Right ventricle myocardium superior (tissue), 1 donor: ENCODE results near the gene SOCS3. TPM values are rescaled to one million over a fixed set of nuclear protein-coding genes. Genes with fewer than 3 reads are reported as not detected.

Source experiments
- ATAC-seq: fragments of 200-7000 bp; cut with Tn5 transposase; one replicate; pipeline ENCODE4 v1.9.1; 2020; ENCODE audit warnings: mild to moderate bottlenecking; ENCODE audit not compliant: poor library complexity
- DNase-seq: peaks from one replicate; pipeline ENCODE4 v3.0.0-alpha.2; 2020
- intact Hi-C: fragments of 100-400 bp; cut with DNase I; formaldehyde crosslinking; loops from one replicate; pipeline ENCODE4 v1.11.2; 2022
- total RNA-seq: library from RNA; stranded (reverse); fragmentation: NEBNext Ultra II Directional; extraction: Animal tissue kit (Norgen Biotek cat#: 25700); gene quantifications from one replicate; pipeline ENCODE4 v1.2.1, GENCODE V29; 2021
- donor health status: DM: no; HTN: yes; CAD: no; lungs with severe emphysema.

SOCS3 gene
- total RNA-seq, 1 donor from 2014 or later = 10.5 TPM

GRCh38 chr17:78392295-78392694 lies 32.4 kb upstream of the SOCS3 start:
- no peak for ATAC-seq
- intact Hi-C loops = no loop called here
- DNase-seq = no peak

DNA sequence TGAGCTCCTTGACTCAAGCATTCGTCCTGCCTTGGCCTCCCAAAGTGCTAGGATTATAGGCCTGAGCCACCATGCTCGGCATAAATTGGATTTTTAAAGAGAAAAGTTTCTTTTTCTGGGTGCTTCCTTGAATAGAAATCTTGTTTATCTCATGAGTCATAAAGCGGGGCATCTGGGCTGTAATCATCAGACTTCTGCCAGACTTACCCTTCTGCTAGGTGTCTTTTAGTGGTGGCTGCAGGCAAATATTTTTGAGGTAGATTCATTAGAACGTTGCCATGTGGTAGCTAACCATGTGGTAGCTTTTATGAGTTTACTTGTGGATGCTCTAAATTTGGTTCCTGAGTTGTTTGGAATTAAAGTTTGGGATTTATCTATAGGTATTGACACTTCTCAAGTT lies 32.0 kb upstream of the SOCS3 start:
- DNase-seq = no peak
- ATAC-seq = no peak
- intact Hi-C loops = no loop called here

DNA sequence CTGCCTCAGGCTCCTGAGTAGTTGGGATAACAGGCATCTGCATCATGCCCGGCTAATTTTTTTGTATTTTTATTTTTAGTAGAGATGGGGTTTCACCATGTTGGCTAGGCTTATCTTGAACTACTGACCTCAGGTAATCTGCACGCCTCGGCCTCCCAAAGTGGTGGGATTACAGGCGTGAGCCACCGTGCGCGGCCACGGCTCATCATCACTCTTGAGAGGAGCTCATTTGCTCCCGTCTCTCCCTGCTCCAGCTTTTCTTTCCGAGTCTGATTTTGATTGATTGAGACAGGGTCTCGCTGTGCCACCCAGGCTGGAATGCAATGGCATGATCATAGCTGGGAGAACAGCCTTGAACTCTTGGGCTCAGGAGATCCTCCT lies 31.2 kb upstream of the SOCS3 start:
- intact Hi-C loops = no loop called here
- DNase-seq = no peak
- ATAC-seq = no peak

DNA sequence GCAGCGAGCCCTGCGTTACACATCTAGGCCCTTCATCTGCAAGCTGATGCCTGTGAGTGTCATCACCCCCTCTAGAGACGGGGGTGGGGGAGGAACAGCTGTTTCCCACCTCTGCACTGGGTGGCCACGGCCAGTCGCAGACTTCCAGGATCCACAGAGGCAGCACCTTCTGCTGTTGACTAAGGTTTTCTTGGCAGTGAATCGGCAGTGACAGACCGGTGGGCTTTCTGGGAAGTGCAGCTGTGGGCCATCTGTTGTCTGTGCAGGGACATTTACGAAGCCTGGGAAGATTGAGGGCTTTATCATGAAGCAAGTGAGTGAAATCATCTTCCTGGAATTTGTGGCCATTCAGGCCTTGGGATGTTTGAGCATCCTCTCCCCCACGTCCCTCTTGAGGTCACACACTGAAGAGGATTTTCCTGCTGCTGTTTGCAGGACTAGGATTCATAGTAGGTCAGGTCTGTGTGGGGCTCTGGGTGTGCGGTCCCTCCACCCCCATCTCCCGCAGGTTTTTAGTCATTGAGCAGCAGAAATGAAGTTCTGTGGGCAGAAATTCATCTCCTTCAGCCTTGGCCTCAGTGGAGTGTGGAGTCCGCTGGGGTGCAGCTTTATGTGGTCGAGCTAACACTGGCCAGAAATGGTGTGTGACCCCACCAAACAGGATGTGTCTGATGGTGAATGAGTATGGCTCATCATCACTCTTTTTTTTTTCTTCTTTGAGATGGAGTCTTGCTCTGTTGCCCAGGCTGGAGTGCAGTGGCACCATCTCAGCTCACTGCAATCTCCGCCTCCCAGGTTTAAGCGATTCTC lies 30.6 kb upstream of the SOCS3 start:
- DNase-seq = no peak
- intact Hi-C loops = no loop called here
- ATAC-seq = no peak

DNA sequence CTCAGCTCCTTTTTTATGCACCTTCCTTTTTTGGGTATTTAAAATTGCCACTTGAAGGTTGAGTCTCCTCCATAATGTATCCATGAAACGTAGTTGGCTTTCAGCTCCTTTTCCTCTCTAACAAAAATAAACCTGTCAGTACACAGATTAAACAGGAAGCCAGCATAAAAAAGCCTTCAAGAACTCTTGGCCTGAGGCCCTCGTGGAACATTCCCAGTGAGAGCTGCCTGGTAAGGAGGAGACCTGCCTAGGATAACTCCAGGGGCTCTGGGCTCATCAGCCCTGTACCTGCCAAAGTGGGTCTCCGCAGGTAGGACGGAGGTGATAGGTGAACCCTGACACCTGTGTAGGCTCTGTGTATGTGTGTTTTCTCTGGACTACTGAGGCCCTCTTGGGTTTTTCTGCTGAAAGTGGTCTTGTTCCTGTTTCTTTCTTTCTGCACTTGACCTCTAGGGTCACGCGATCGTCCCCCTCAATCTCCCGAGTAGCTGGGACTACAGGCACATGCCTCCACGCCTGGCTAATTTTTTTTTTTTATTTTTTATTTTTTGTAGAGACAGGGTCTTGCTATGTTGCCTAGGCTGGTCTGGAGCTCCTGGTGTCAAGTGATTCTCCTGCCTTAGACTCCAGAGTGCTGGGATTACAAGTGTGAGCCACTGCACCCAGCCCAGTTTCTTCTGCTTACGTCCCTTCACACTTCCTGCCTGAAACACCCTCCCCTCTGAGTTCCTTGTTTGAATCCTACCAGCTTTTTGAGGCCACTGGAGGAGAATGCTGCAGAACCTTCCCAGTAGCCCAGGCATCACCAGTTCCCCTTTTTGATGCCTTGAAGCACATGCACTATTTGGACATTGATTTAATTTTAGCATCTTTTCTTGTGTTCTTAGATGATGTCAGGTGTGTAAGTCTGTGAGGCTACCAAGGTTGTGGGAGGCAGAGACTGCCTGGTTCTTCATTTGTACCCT lies 28.4 kb upstream of the SOCS3 start:
- intact Hi-C loops = no loop called here
- DNase-seq (no peak), ATAC-seq (peak; percentile 54)

- DNase-seq (no peak), ATAC-seq (no peak)
Measured at GRCh38 chr17:78384479-78385175, 24.8 kb upstream of the SOCS3 start.

DNA sequence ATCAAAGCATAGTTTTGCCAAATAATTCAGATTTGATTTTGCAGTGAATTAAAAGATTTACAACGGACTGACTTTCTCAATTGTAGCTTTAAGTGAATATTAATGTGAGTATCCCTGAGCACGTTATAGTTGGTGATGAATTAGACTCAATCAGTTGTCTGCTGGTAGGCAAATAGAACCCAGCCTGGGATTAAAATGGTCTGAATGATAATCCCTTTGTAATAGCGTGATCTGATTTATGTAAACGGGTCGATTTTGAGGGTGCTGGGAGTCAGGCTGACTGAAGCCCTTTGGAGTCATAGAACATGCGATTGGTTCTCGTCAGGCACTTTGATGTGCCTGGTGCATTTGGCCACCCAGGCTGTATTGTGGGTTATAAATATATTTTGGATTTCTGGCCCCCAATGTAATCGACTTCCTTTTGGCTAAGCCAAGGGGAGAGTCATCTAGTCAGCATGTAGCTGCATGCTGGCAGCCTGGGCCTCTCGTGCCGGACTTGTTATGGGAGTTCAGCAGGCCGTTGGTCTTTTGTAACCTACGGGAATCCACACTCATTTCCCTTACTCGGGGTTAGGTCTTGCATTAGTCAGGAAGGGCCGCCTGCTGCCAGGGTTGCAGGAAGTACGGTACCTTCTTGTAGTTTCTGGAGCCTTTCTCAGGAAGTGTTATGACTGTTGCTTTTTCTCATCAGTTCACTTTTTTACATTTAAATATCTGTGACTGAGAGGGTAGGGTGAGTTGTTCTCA lies 24.0 kb upstream of the SOCS3 start:
- peak; percentile 88 for DNase-seq
- peak; percentile 61 for ATAC-seq
- intact Hi-C loops = no loop called here

More at GRCh38 chr17:78384479-78385175, 24.8 kb upstream of the SOCS3 start:
- intact Hi-C loops = no loop called here

DNA sequence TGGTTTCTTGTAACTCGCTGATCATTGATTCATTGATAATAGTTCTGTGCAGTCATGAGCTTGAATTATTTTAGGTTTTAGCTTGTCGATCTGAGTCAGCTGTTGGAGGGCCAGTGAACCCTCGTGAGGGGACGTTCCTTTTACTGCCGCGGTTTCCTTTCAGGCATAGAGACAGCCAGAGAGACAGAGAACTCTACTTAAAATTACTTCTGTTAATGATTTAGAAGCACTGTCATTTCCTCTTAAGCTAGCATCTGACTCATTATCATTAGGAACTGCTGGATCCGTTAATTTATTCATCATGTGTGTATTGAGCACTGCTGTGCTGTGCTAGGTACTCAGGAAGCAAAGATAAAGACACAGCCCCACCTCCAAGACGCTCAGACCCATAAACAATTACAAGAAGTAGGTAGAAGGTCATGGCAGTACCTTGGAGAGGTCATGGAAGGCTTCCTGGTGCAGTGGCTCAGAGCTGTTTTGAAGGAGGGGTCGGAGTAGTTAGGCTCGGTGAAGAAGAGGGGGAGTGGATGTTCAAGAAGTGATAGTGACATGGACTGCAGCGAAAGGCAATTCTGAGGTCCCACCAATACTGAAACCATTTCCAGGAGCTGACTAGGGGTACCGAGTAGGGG lies 21.8 kb upstream of the SOCS3 start:
- ATAC-seq = no peak
- intact Hi-C loops = no loop called here
- DNase-seq = no peak

GRCh38 chr17:78380370-78380769 lies 20.5 kb upstream of the SOCS3 start:
- intact Hi-C loops = no loop called here
- no peak for ATAC-seq

GRCh38 chr17:78379131-78379491 lies 19.2 kb upstream of the SOCS3 start:
- DNase-seq (no peak), ATAC-seq (no peak)
- intact Hi-C loops = no loop called here

More at GRCh38 chr17:78380370-78380769, 20.5 kb upstream of the SOCS3 start:
- DNase-seq = no peak

GRCh38 chr17:78378225-78379130 lies 18.6 kb upstream of the SOCS3 start, which contains the start of gene PGS1:
Gene PGS1 (plus strand): TSS chr17:78378649. CDS start chr17:78378666, 17 bp downstream.
- intact Hi-C loops = no loop called here
- ATAC-seq (peak; percentile 95), DNase-seq (peak; percentile 91)

DNA sequence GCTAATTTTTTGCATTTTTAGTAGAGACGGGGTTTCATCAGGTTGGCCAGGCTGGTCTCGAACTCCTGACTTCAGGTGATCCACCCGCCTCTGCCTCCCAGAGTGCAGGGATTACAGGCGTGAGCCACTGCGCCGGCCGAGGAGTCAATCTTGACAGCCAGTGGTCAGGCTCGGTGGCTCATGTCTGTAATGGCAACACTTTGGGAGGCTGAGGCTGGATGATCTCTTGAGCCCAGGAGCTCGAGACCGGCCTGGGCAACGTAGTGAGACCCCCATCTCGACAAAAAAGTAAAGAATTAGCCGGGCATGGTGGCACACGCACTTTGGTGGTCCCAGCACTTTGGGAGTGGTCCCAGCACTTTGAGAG lies 18.0 kb upstream of the SOCS3 start:
- DNase-seq = no peak
- intact Hi-C loops = no loop called here
- peak; percentile 5 for ATAC-seq

DNA sequence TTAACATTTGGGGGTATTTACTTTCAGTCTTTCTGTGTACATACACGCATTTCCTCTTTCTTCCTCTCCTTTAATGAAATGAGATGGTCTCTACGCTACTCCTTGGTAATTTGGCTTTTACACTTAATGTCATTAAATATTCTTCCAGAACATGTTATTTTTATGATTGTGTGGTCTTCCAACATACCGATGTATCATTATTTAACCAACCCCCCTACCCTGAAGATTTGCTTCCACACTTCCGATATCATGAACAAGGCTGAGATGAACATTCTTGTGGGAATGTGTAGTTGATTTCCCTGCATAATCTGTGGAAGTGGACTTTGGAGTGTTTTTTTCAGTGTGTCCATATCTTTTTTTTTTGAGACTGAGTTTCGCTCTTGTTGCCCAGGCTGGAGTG lies 16.3 kb upstream of the SOCS3 start:
- intact Hi-C loops = no loop called here
- ATAC-seq (no peak), DNase-seq (no peak)

DNA sequence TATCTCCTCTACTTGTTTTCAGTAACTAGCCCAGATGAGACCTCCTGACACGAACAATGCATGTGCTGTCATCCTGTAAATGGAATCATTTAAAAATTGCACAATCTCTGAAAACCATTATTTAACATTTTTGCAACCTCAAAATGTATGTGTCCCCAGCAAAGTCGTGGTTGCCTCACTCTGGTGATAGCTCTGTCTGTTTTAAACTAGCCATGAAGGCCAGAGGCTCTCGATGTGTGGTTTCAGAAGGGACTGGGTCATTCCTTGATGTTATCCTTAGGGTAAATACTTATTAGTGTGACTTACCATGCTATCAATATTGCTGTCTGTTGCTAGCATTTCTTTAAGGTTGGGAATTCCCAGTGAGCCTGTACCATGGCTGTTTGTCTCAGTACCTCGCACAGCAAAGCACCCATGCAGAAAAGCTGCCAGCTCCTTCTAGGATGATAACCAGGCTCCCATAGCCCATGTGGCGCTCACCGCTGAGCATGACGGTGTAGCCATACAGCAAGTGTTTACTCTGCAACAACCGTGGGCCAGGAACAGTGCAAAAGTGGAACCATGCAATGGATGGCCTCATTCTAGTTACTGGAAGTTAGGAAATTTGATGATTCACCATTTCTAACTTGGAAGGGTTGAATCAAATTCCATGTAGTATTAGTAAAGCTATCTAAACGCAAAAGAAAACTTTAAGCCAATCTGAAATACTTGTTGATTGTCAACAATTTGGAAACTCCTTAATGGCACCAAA lies 15.7 kb upstream of the SOCS3 start:
- intact Hi-C loops = no loop called here
- DNase-seq = peak; percentile 62

DNA sequence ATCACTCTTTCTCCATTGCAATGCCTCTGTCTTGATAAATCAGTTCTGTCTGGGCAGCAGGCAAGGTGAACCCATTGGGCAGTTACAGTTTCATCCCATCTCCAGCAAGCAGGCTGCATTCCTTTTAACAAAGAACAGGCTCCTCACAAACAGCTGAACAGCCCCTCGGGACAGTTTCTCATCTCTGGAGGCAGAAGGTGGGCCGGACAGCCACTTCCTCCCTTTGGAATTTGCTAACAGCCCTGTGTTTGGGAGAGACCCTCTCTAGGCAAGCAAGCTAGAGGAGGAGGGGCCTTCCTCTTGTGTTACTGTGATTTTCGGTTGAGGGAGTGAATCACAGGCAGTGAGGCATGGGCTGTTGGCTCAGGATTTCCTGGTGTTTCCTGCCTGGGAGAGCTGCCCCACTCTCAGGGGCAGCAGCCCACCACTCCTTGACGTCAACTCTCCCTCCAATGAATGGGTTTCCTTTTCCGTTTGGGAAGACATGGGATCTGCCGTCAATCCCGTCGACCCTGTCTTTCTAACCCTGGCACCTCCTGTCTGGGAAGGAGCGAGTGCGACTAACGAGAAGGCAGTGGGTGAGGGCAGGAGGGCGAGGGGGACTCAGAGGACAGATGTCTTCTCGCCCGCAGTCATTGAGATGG lies 14.9 kb upstream of the SOCS3 start:
- no peak for ATAC-seq
- intact Hi-C loops = no loop called here
- no peak for DNase-seq

More for the DNA sequence above, 15.7 kb upstream of the SOCS3 start:
- ATAC-seq = peak; percentile 19

DNA sequence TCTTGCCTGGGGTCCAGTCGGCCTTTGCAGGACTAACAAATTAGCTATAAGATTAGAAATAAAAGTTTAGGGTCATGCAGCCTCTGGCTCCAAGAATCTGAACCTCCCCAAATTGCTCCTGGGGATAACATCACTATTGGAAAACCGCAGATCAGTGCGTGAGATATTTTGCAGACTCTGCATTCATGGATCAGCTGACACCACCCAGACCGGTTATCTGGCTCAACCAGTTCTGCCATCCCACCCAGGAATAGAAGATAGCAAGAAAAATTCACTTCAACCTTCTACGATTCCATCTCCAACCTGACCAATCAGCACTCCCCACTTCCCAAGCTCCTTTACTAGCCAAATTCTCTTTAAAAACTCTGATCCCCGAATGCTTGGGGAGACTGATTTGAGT lies 14.3 kb upstream of the SOCS3 start:
- intact Hi-C loops = no loop called here
- DNase-seq = no peak
- ATAC-seq = no peak
